GM23338 (cell line): ENCODE results near the gene TRIML2. TPM values are rescaled to one million over a fixed set of nuclear protein-coding genes. Genes with fewer than 3 reads are reported as not detected.

Source experiments
- ATAC-seq: fragments of 200-7000 bp; cut with Tn5 transposase; 3 replicates; pipeline ENCODE4 v1.9.1; 2020
- DNase-seq: peaks from one replicate; pipeline ENCODE4 v3.0.0-alpha.2; 2015; ENCODE audit warnings: low spot score
- H2AFZ ChIP-seq: fragments of 200-600 bp; sonication (generic); 2 replicates; pipeline ENCODE4 v1.8.0; 2016; ENCODE audit warnings: antibody characterized with exemption, mild to moderate bottlenecking, moderate library complexity
- H3F3A ChIP-seq: fragments of 200-600 bp; sonication (generic); replicated peaks from 2 replicates; pipeline ENCODE4 v1.8.0; 2017; ENCODE audit warnings: antibody characterized with exemption, mixed run types, low read depth
- H3K27ac ChIP-seq: fragments of 200-600 bp; sonication (generic); 2 replicates; pipeline ENCODE4 v1.6.1; 2016; ENCODE audit warnings: low read depth
- H3K27me3 ChIP-seq: fragments of 200-600 bp; sonication (generic); 2 replicates; pipeline ENCODE4 v1.8.0; 2016; ENCODE audit warnings: mild to moderate bottlenecking, mixed run types, moderate library complexity; ENCODE audit not compliant: insufficient read depth
- H3K36me3 ChIP-seq: fragments of 200-600 bp; sonication (generic); 2 replicates; pipeline ENCODE4 v1.8.0; 2016; ENCODE audit warnings: mild to moderate bottlenecking; ENCODE audit not compliant: insufficient read depth
- H3K4me1 ChIP-seq: fragments of 200-600 bp; sonication (generic); 2 replicates; pipeline ENCODE4 v1.8.0; 2016; ENCODE audit warnings: mild to moderate bottlenecking, moderate library complexity; ENCODE audit not compliant: insufficient read depth
- H3K4me2 ChIP-seq: fragments of 200-600 bp; sonication (generic); 2 replicates; pipeline ENCODE4 v1.7.1; 2017; ENCODE audit warnings: mixed run types
- H3K4me3 ChIP-seq: fragments of 200-600 bp; sonication (generic); 2 replicates; pipeline ENCODE4 v1.6.1; 2016; ENCODE audit warnings: mixed run types
- H3K79me2 ChIP-seq: fragments of 200-600 bp; sonication (generic); replicated peaks from 2 replicates; pipeline ENCODE4 v1.8.0; 2017; ENCODE audit warnings: mild to moderate bottlenecking; ENCODE audit not compliant: insufficient read depth
- H3K9me2 ChIP-seq: fragments of 200-600 bp; sonication (generic); 2 replicates; pipeline ENCODE4 v1.8.0; 2017; ENCODE audit not compliant: insufficient read depth
- H4K20me1 ChIP-seq: fragments of 200-600 bp; sonication (generic); replicated peaks from 2 replicates; pipeline ENCODE4 v1.8.0; 2017; ENCODE audit warnings: mild to moderate bottlenecking; ENCODE audit not compliant: insufficient read depth
- H3K27ac Mint-ChIP-seq: 2 replicates; pipeline ENCODE4 v1.8.0; 2020; ENCODE audit warnings: inconsistent platforms, mild to moderate bottlenecking, moderate library complexity, mixed read lengths
- H3K27me3 Mint-ChIP-seq: 3 replicates; pipeline ENCODE4 v1.8.0; 2022; ENCODE audit warnings: low read depth, mild to moderate bottlenecking, moderate library complexity, mixed read lengths, inconsistent platforms; ENCODE audit not compliant: insufficient read depth, poor library complexity
- H3K36me3 Mint-ChIP-seq: 3 replicates; pipeline ENCODE4 v1.8.0; 2021; ENCODE audit warnings: low read depth, mild to moderate bottlenecking, inconsistent platforms, moderate library complexity, mixed read lengths
- H3K4me1 Mint-ChIP-seq: 3 replicates; pipeline ENCODE4 v1.8.0; 2020; ENCODE audit warnings: mild to moderate bottlenecking, inconsistent platforms, mixed read lengths
- H3K4me3 Mint-ChIP-seq: 3 replicates; pipeline ENCODE4 v1.8.0; 2021; ENCODE audit warnings: moderate library complexity, mild to moderate bottlenecking, inconsistent platforms, mixed read lengths
- H3K9me3 Mint-ChIP-seq: 3 replicates; pipeline ENCODE4 v1.8.0; 2020; ENCODE audit warnings: moderate library complexity, mild to moderate bottlenecking, inconsistent platforms, mixed read lengths
- CREB1 ChIP-seq: fragments of 250-450 bp; sonication (Bioruptor Pico); IDR thresholded peaks from 2 replicates; pipeline ENCODE4 v1.5.0; 2020; ENCODE audit warnings: low read depth, mild to moderate bottlenecking, moderate library complexity
- CTCF ChIP-seq, 2 experiments: fragments of 200-600 bp in 1 of 2; sonication (generic) in 1 of 2; conservative IDR thresholded peaks; 2 replicates each; pipeline versions ENCODE4 v1.5.1 to v1.6.1; 2016 to 2017; ENCODE audit warnings: antibody characterized with exemption in 2 of 2, low read depth in 2 of 2, mild to moderate bottlenecking in 2 of 2, moderate library complexity in 1 of 2
- EZH2 ChIP-seq: fragments of 200-600 bp; sonication (generic); IDR thresholded peaks from one replicate; pipeline ENCODE4 v1.8.0; 2017; ENCODE audit warnings: antibody characterized with exemption, mild to moderate bottlenecking, low read depth; ENCODE audit not compliant: unreplicated experiment
- EZH2phosphoT487 ChIP-seq: fragments of 200-600 bp; sonication (generic); IDR thresholded peaks from one replicate; pipeline ENCODE4 v1.8.1; 2018; ENCODE audit warnings: antibody characterized with exemption; ENCODE audit not compliant: unreplicated experiment
- JUNB ChIP-seq: IDR thresholded peaks from one replicate; pipeline ENCODE4 v1.6.1; 2016; ENCODE audit warnings: antibody characterized with exemption; ENCODE audit not compliant: unreplicated experiment
- NANOG ChIP-seq: IDR thresholded peaks from 2 replicates; pipeline ENCODE4 v1.6.1; 2016; ENCODE audit warnings: antibody characterized with exemption, borderline replicate concordance
- POLR2AphosphoS5 ChIP-seq: IDR thresholded peaks from 2 replicates; pipeline ENCODE4 v1.6.1; 2016; ENCODE audit warnings: antibody characterized with exemption, low read depth
- STAT1 ChIP-seq: IDR thresholded peaks from one replicate; pipeline ENCODE4 v1.6.1; 2016; ENCODE audit warnings: antibody characterized with exemption; ENCODE audit not compliant: unreplicated experiment
- ZNF114 ChIP-seq: fragments of 250-450 bp; sonication (Bioruptor Pico); IDR thresholded peaks from 2 replicates; pipeline ENCODE4 v1.5.0; 2020; ENCODE audit warnings: mild to moderate bottlenecking, moderate library complexity
- ZNF331 ChIP-seq: fragments of 250-450 bp; sonication (Bioruptor Pico); IDR thresholded peaks from 2 replicates; pipeline ENCODE4 v1.5.0; 2020; ENCODE audit warnings: low read depth, mild to moderate bottlenecking, moderate library complexity
- polyA plus RNA-seq: library from polyadenylated mRNA; unstranded; fragments of >200 nt; fragmentation: Nextera tagmentation; extraction: Ambion mirVana; gene quantifications from 2 replicates; pipeline ENCODE4 v1.2.1, GENCODE V29; 2016
- total RNA-seq: library from RNA; depleted of rRNA; stranded (reverse); fragments of >200 nt; shearing (Covaris generic); gene quantifications from 2 replicates; pipeline ENCODE4 v1.2.3, GENCODE V29; 2014
- TF ChIP-seq, protein P1 (sequence below): fragments of 250-450 bp; sonication (Bioruptor Pico); IDR thresholded peaks from 2 replicates; pipeline ENCODE4 v1.5.0; 2020; ENCODE audit warnings: mild to moderate bottlenecking, moderate library complexity
- TF ChIP-seq, protein P2 (sequence below): IDR thresholded peaks from one replicate; pipeline ENCODE4 v1.6.1; 2018; ENCODE audit warnings: antibody characterized with exemption; ENCODE audit not compliant: unreplicated experiment
- TF ChIP-seq, protein P3 (sequence below): IDR thresholded peaks from 2 replicates; pipeline ENCODE4 v1.6.1; 2016; ENCODE audit warnings: antibody characterized with exemption

The TRIML2 gene
- total and polyA plus RNA-seq, 2 experiments from 2014 or later, result 57.8 to 77.9 TPM

DNA sequence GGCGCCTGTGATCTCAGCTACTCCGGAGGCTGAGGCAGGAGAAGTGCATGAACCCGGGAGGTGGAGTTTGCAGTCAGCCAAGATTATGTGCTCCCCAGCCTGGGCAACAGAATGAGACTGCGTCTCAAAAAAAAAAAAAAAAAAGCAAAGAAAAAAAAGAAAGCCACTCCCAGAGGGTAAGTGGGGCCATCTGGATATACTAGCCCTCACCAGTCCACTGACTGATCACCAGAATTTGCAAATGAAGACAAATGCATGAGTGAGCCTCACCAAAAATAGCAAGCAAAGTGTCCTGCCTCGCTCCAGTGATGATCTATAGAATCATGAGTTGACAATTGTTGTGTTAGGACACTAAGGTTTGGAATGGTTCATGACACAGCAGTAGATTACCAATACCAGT is 66.2 kb downstream of the TRIML2 start:
- H3K4me1 ChIP-seq, result peaks cover 4% of the 10 kb centered on the region; the same call in 1 of the 2 replicates

More for the DNA sequence above, 66.2 kb downstream of the TRIML2 start:
- TF ChIP-seq, protein P1, sequence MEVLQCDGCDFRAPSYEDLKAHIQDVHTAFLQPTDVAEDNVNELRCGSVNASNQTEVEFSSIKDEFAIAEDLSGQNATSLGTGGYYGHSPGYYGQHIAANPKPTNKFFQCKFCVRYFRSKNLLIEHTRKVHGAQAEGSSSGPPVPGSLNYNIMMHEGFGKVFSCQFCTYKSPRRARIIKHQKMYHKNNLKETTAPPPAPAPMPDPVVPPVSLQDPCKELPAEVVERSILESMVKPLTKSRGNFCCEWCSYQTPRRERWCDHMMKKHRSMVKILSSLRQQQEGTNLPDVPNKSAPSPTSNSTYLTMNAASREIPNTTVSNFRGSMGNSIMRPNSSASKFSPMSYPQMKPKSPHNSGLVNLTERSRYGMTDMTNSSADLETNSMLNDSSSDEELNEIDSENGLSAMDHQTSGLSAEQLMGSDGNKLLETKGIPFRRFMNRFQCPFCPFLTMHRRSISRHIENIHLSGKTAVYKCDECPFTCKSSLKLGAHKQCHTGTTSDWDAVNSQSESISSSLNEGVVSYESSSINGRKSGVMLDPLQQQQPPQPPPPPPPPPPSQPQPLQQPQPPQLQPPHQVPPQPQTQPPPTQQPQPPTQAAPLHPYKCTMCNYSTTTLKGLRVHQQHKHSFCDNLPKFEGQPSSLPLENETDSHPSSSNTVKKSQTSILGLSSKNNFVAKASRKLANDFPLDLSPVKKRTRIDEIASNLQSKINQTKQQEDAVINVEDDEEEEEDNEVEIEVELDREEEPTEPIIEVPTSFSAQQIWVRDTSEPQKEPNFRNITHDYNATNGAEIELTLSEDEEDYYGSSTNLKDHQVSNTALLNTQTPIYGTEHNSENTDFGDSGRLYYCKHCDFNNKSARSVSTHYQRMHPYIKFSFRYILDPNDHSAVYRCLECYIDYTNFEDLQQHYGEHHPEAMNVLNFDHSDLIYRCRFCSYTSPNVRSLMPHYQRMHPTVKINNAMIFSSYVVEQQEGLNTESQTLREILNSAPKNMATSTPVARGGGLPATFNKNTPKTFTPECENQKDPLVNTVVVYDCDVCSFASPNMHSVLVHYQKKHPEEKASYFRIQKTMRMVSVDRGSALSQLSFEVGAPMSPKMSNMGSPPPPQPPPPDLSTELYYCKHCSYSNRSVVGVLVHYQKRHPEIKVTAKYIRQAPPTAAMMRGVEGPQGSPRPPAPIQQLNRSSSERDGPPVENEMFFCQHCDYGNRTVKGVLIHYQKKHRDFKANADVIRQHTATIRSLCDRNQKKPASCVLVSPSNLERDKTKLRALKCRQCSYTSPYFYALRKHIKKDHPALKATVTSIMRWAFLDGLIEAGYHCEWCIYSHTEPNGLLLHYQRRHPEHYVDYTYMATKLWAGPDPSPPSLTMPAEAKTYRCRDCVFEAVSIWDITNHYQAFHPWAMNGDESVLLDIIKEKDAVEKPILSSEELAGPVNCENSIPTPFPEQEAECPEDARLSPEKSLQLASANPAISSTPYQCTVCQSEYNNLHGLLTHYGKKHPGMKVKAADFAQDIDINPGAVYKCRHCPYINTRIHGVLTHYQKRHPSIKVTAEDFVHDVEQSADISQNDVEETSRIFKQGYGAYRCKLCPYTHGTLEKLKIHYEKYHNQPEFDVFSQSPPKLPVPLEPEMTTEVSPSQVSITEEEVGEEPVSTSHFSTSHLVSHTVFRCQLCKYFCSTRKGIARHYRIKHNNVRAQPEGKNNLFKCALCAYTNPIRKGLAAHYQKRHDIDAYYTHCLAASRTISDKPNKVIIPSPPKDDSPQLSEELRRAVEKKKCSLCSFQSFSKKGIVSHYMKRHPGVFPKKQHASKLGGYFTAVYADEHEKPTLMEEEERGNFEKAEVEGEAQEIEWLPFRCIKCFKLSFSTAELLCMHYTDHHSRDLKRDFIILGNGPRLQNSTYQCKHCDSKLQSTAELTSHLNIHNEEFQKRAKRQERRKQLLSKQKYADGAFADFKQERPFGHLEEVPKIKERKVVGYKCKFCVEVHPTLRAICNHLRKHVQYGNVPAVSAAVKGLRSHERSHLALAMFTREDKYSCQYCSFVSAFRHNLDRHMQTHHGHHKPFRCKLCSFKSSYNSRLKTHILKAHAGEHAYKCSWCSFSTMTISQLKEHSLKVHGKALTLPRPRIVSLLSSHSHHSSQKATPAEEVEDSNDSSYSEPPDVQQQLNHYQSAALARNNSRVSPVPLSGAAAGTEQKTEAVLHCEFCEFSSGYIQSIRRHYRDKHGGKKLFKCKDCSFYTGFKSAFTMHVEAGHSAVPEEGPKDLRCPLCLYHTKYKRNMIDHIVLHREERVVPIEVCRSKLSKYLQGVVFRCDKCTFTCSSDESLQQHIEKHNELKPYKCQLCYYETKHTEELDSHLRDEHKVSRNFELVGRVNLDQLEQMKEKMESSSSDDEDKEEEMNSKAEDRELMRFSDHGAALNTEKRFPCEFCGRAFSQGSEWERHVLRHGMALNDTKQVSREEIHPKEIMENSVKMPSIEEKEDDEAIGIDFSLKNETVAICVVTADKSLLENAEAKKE (CRISPR knock-in tag), result no peak
- TF ChIP-seq EZH2phosphoT487, result no peak
- TF ChIP-seq ZNF331 (CRISPR knock-in tag), result no peak
- no peak for TF ChIP-seq NANOG
- TF ChIP-seq, protein P2, sequence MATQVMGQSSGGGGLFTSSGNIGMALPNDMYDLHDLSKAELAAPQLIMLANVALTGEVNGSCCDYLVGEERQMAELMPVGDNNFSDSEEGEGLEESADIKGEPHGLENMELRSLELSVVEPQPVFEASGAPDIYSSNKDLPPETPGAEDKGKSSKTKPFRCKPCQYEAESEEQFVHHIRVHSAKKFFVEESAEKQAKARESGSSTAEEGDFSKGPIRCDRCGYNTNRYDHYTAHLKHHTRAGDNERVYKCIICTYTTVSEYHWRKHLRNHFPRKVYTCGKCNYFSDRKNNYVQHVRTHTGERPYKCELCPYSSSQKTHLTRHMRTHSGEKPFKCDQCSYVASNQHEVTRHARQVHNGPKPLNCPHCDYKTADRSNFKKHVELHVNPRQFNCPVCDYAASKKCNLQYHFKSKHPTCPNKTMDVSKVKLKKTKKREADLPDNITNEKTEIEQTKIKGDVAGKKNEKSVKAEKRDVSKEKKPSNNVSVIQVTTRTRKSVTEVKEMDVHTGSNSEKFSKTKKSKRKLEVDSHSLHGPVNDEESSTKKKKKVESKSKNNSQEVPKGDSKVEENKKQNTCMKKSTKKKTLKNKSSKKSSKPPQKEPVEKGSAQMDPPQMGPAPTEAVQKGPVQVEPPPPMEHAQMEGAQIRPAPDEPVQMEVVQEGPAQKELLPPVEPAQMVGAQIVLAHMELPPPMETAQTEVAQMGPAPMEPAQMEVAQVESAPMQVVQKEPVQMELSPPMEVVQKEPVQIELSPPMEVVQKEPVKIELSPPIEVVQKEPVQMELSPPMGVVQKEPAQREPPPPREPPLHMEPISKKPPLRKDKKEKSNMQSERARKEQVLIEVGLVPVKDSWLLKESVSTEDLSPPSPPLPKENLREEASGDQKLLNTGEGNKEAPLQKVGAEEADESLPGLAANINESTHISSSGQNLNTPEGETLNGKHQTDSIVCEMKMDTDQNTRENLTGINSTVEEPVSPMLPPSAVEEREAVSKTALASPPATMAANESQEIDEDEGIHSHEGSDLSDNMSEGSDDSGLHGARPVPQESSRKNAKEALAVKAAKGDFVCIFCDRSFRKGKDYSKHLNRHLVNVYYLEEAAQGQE, result no peak
- TF ChIP-seq EZH2, result no peak
- TF ChIP-seq, protein P3, sequence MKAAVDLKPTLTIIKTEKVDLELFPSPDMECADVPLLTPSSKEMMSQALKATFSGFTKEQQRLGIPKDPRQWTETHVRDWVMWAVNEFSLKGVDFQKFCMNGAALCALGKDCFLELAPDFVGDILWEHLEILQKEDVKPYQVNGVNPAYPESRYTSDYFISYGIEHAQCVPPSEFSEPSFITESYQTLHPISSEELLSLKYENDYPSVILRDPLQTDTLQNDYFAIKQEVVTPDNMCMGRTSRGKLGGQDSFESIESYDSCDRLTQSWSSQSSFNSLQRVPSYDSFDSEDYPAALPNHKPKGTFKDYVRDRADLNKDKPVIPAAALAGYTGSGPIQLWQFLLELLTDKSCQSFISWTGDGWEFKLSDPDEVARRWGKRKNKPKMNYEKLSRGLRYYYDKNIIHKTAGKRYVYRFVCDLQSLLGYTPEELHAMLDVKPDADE, result no peak
- TF ChIP-seq CTCF (conservative IDR thresholded peaks at IDR 0.05; ENCODE audit: low read depth in 2 of 2), result no peak
- TF ChIP-seq STAT1, result no peak
- TF ChIP-seq CREB1 (CRISPR knock-in tag), result no peak
- no peak for TF ChIP-seq JUNB
- no peak for TF ChIP-seq POLR2AphosphoS5
- TF ChIP-seq ZNF114 (CRISPR knock-in tag), result no peak
- DNase-seq (no peak), ATAC-seq (no peak)
- no peaks in the 10 kb centered on the region for H3K9me2 ChIP-seq
- H3K4me3 ChIP-seq, result no peak overlapping the region
- H4K20me1 ChIP-seq, result no peaks in the 10 kb centered on the region
- H3K4me3 Mint-ChIP-seq, result no peak overlapping the region
- no peak overlapping the region for H2AFZ ChIP-seq
- H3K27ac ChIP-seq, result no peak overlapping the region
- H3K79me2 ChIP-seq, result no peaks in the 10 kb centered on the region
- H3K9me3 Mint-ChIP-seq, result no peaks in the 10 kb centered on the region; the same call in 2 of the 3 replicates
- no peak overlapping the region for H3K27ac Mint-ChIP-seq
- peaks cover 8% of the 10 kb centered on the region for H3K27me3 Mint-ChIP-seq
- H3K36me3 ChIP-seq, result no peaks in the 10 kb centered on the region
- 0 out of 3 replicates have a peak, but pooled peaks cover 4% of the 10 kb centered on the region for H3K36me3 Mint-ChIP-seq
- H3K4me2 ChIP-seq, result no peak overlapping the region
- peaks cover 8% of the 10 kb centered on the region for H3K4me1 Mint-ChIP-seq
- H3F3A ChIP-seq, result no peaks in the 10 kb centered on the region
- H3K27me3 ChIP-seq, result no peaks in the 10 kb centered on the region
